IPS-18a (cell line): Measurements from ENCODE around the gene PPP1R16B.

ENCODE experiments used
- H3K27ac ChIP-seq: one replicate; pipeline ENCODE4 v1.5.1; 2013; ENCODE audit warnings: low read length
- H3K27me3 ChIP-seq: one replicate; pipeline ENCODE4 v1.6.1; 2013; ENCODE audit warnings: mild to moderate bottlenecking, low read length; ENCODE audit not compliant: control insufficient read depth, insufficient read depth
- H3K36me3 ChIP-seq: one replicate; pipeline ENCODE4 v1.6.1; 2013; ENCODE audit warnings: low read depth, low read length; ENCODE audit not compliant: control insufficient read depth
- H3K4me1 ChIP-seq: one replicate; pipeline ENCODE4 v1.6.1; 2013; ENCODE audit warnings: low read depth, low read length; ENCODE audit not compliant: control insufficient read depth
- H3K4me3 ChIP-seq: one replicate; pipeline ENCODE4 v1.5.1; 2013; ENCODE audit warnings: low read length
- H3K9ac ChIP-seq: one replicate; pipeline ENCODE4 v1.6.1; 2013; ENCODE audit warnings: mild to moderate bottlenecking, low read length, moderate library complexity
- H3K9me3 ChIP-seq: one replicate; pipeline ENCODE4 v1.6.1; 2013; ENCODE audit warnings: low read depth, low read length; ENCODE audit not compliant: control insufficient read depth

The PPP1R16B gene

GRCh38 chr20:38840894-38841470 is 35.5 kb downstream of the PPP1R16B start:
- no peak overlapping the region for H3K27ac ChIP-seq
- H3K4me3 ChIP-seq = no peak overlapping the region
- no peak overlapping the region for H3K9ac ChIP-seq
- no peaks in the 10 kb centered on the region for H3K9me3 ChIP-seq
- no peaks in the 10 kb centered on the region for H3K4me1 ChIP-seq
- H3K36me3 ChIP-seq = no peaks in the 10 kb centered on the region
- no peaks in the 10 kb centered on the region for H3K27me3 ChIP-seq

GRCh38 chr20:38841570-38841969 is 36.1 kb downstream of the PPP1R16B start:
- no peaks in the 10 kb centered on the region for H3K27me3 ChIP-seq
- no peaks in the 10 kb centered on the region for H3K4me1 ChIP-seq
- H3K9me3 ChIP-seq = no peaks in the 10 kb centered on the region
- no peak overlapping the region for H3K27ac ChIP-seq
- H3K4me3 ChIP-seq = no peak overlapping the region
- H3K9ac ChIP-seq = no peak overlapping the region
- H3K36me3 ChIP-seq = no peaks in the 10 kb centered on the region

- H3K9me3 ChIP-seq = no peaks in the 10 kb centered on the region
- H3K27ac ChIP-seq = no peak overlapping the region
- H3K9ac ChIP-seq = no peak overlapping the region
- H3K4me1 ChIP-seq = no peaks in the 10 kb centered on the region
- no peak overlapping the region for H3K4me3 ChIP-seq
- H3K36me3 ChIP-seq = no peaks in the 10 kb centered on the region
- H3K27me3 ChIP-seq = no peaks in the 10 kb centered on the region
These were observed 36.5 kb downstream of the PPP1R16B start for GRCh38 chr20:38842026-38842425.

GRCh38 chr20:38842558-38842981 is 37.1 kb downstream of the PPP1R16B start:
- Histone ChIP-seq H3K27ac (no peak overlapping the region), H3K9me3 (no peaks in the 10 kb centered on the region), H3K4me3 (no peak overlapping the region), H3K4me1 (no peaks in the 10 kb centered on the region), H3K9ac (no peak overlapping the region), H3K36me3 (no peaks in the 10 kb centered on the region), H3K27me3 (no peaks in the 10 kb centered on the region)

GRCh38 chr20:38843346-38843745 is 37.8 kb downstream of the PPP1R16B start:
- H3K9ac ChIP-seq = no peak overlapping the region
- H3K4me3 ChIP-seq = no peak overlapping the region
- no peak overlapping the region for H3K27ac ChIP-seq
- no peaks in the 10 kb centered on the region for H3K9me3 ChIP-seq
- H3K27me3 ChIP-seq = no peaks in the 10 kb centered on the region
- no peaks in the 10 kb centered on the region for H3K36me3 ChIP-seq
- H3K4me1 ChIP-seq = no peaks in the 10 kb centered on the region

GRCh38 chr20:38844963-38845362 is 39.5 kb downstream of the PPP1R16B start:
- no peaks in the 10 kb centered on the region for H3K27me3 ChIP-seq
- H3K27ac ChIP-seq = no peak overlapping the region
- H3K4me1 ChIP-seq = no peaks in the 10 kb centered on the region

GRCh38 chr20:38847840-38848239 is 42.3 kb downstream of the PPP1R16B start:
- H3K4me1 ChIP-seq = no peaks in the 10 kb centered on the region
- no peaks in the 10 kb centered on the region for H3K36me3 ChIP-seq
- H3K4me3 ChIP-seq = no peak overlapping the region

More at GRCh38 chr20:38844963-38845362, 39.5 kb downstream of the PPP1R16B start:
- Histone ChIP-seq H3K4me3 (no peak overlapping the region), H3K9me3 (no peaks in the 10 kb centered on the region), H3K36me3 (no peaks in the 10 kb centered on the region), H3K9ac (no peak overlapping the region)

GRCh38 chr20:38853759-38854158 is 48.3 kb downstream of the PPP1R16B start:
- Histone ChIP-seq H3K4me3 (no peak overlapping the region), H3K27me3 (no peaks in the 10 kb centered on the region), H3K36me3 (no peaks in the 10 kb centered on the region), H3K27ac (no peak overlapping the region), H3K9me3 (no peaks in the 10 kb centered on the region), H3K4me1 (no peaks in the 10 kb centered on the region), H3K9ac (no peak overlapping the region)

More at GRCh38 chr20:38847840-38848239, 42.3 kb downstream of the PPP1R16B start:
- H3K27ac ChIP-seq = no peak overlapping the region
- no peaks in the 10 kb centered on the region for H3K27me3 ChIP-seq
- H3K9me3 ChIP-seq = no peaks in the 10 kb centered on the region
- no peak overlapping the region for H3K9ac ChIP-seq

- Histone ChIP-seq H3K27ac (no peak overlapping the region), H3K4me1 (no peaks in the 10 kb centered on the region)
These were observed 49.2 kb downstream of the PPP1R16B start for GRCh38 chr20:38854654-38855066.

GRCh38 chr20:38855356-38855755 is 49.9 kb downstream of the PPP1R16B start:
- no peaks in the 10 kb centered on the region for H3K27me3 ChIP-seq
- H3K4me1 ChIP-seq = no peaks in the 10 kb centered on the region
- no peaks in the 10 kb centered on the region for H3K9me3 ChIP-seq
- H3K27ac ChIP-seq = no peak overlapping the region
- no peaks in the 10 kb centered on the region for H3K36me3 ChIP-seq
- H3K9ac ChIP-seq = no peak overlapping the region
- H3K4me3 ChIP-seq = no peak overlapping the region

More at GRCh38 chr20:38854654-38855066, 49.2 kb downstream of the PPP1R16B start:
- Histone ChIP-seq H3K4me3 (no peak overlapping the region), H3K9ac (no peak overlapping the region), H3K9me3 (no peaks in the 10 kb centered on the region), H3K27me3 (no peaks in the 10 kb centered on the region), H3K36me3 (no peaks in the 10 kb centered on the region)

GRCh38 chr20:38856570-38856969 is 51.1 kb downstream of the PPP1R16B start:
- H3K27me3 ChIP-seq = no peaks in the 10 kb centered on the region
- H3K4me1 ChIP-seq = no peaks in the 10 kb centered on the region
- no peaks in the 10 kb centered on the region for H3K36me3 ChIP-seq
- H3K27ac ChIP-seq = no peak overlapping the region
- no peak overlapping the region for H3K4me3 ChIP-seq
- no peaks in the 10 kb centered on the region for H3K9me3 ChIP-seq
- H3K9ac ChIP-seq = no peak overlapping the region

GRCh38 chr20:38857703-38858102 is 52.2 kb downstream of the PPP1R16B start:
- Histone ChIP-seq H3K4me1 (no peaks in the 10 kb centered on the region), H3K36me3 (no peaks in the 10 kb centered on the region), H3K9me3 (no peaks in the 10 kb centered on the region), H3K4me3 (no peak overlapping the region), H3K9ac (no peak overlapping the region), H3K27ac (no peak overlapping the region), H3K27me3 (no peaks in the 10 kb centered on the region)
